Ovary (tissue), 9 donors: Measurements from ENCODE around the gene PCGF5. TPM values are rescaled to one million over a fixed set of nuclear protein-coding genes. Genes with fewer than 3 reads are reported as not detected.
"Not testable (repeated sequence)": the region's sequence is repeated elsewhere in the genome, so short reads cannot be mapped to it uniquely, and the experiment has no call there.

Experiments
- DNase-seq, 5 donors: peaks; one replicate each; pipeline ENCODE4 v3.0.0-alpha.2; 2019 to 2020
- H3K27ac ChIP-seq, 2 donors: fragments of 200-600 bp; one replicate each; pipeline versions ENCODE4 v1.5.1 to v1.8.0; 2019 to 2022
- H3K27me3 ChIP-seq: fragments of 200-600 bp; one replicate; pipeline ENCODE4 v1.8.0; 2022
- H3K36me3 ChIP-seq: fragments of 200-600 bp; sonication (generic); one replicate; pipeline ENCODE4 v1.5.1; 2019
- H3K4me1 ChIP-seq: one replicate; pipeline ENCODE4 v1.8.1; 2013; ENCODE audit warnings: mild to moderate bottlenecking, moderate library complexity; ENCODE audit not compliant: insufficient read depth
- H3K4me3 ChIP-seq: fragments of 200-600 bp; sonication (generic); one replicate; pipeline ENCODE4 v1.5.1; 2017
- H3K9me3 ChIP-seq, 2 donors: fragments of 200-600 bp in 1 of 2; sonication (generic) in 1 of 2; one replicate each; pipeline versions ENCODE4 v1.5.1 to v1.8.1; 2013 to 2019; ENCODE audit warnings: mild to moderate bottlenecking in 1 of 2, moderate library complexity in 1 of 2
- CTCF ChIP-seq, 3 donors: fragments of 450-650 bp in 2 of 3; fragments of 200-600 bp in 1 of 3; IDR thresholded peaks; one replicate each; pipeline versions ENCODE4 v1.5.1 to v1.8.0; 2016 to 2022; ENCODE audit warnings: antibody characterized with exemption in 3 of 3, mild to moderate bottlenecking in 1 of 3
- EP300 ChIP-seq: sonication (generic); formaldehyde crosslinking; IDR thresholded peaks from one replicate; pipeline ENCODE4 v1.6.1; 2017; ENCODE audit warnings: antibody characterized with exemption
- POLR2A ChIP-seq: fragments of 450-650 bp; IDR thresholded peaks from one replicate; pipeline ENCODE4 v1.6.1; 2017; ENCODE audit warnings: antibody characterized with exemption, mild to moderate bottlenecking, moderate library complexity
- WGBS, 3 donors: extraction: QIAGEN DNeasy Blood & Tissue Kit in 1 of 3; methylation state at CpG; one replicate each; pipeline versions ENCODE4 v1.1.5 to v1.1.7; 2013 to 2017; 5-methylcytosine and 5-hydroxymethylcytosine counted together
- intact Hi-C, 4 donors: fragments of 100-400 bp; cut with DNase I; formaldehyde crosslinking; loops; one replicate each; pipeline versions ENCODE4 v1.11.0 to v1.15.1; 2022 to 2023
- polyA plus RNA-seq, 2 donors: library from polyadenylated mRNA; stranded (reverse); fragments of 200-250 nt in 1 of 2; fragments of 350-450 nt in 1 of 2; fragmentation: Illumina TruSeq in 1 of 2; extraction: RNeasy Lipid Tissue Mini Kit (QIAGEN cat#74804) in 1 of 2; gene quantifications; one replicate each; pipeline ENCODE4 v1.2.3, GENCODE V29; 2013 to 2014
- total RNA-seq, 7 donors: library from RNA; depleted of rRNA in 2 of 7; stranded (reverse); fragments of >200 nt in 2 of 7; fragmentation: NEBNext Ultra II Directional in 3 of 7; extraction: Animal tissue kit (Norgen Biotek cat#: 25700) in 3 of 7; gene quantifications; one replicate each; pipeline versions ENCODE4 v1.1.0 to v1.2.4, GENCODE V29; 2016 to 2023
- donor health status: DM: no; HTN: no; CAD: no; lungs with moderate emphysema.
- donor health status: DM: no; HTN: no; CAD: no.
- donor health status: Bipolar disorder and iron deficiency.
- donor health status: DM: yes; HTN: yes; CAD: no.
- donor health status: DM: no; HTN: no; CAD: no.
- donor health status: DM: yes; HTN: yes; CAD: no.

The PCGF5 gene
- total and polyA plus RNA-seq, 9 donors: 13.1 to 49.0 (median 36.1) TPM

GRCh38 chr10:91187156-91187555, 33.3 kb upstream of the PCGF5 start:
- Histone ChIP-seq H3K36me3 (no peaks in the 10 kb centered on the region), H3K27ac (no peak overlapping the region), H3K27me3 (no peaks in the 10 kb centered on the region), H3K4me1 (peaks cover 6% of the 10 kb centered on the region), H3K9me3 (no peaks in the 10 kb centered on the region), H3K4me3 (no peak overlapping the region)
- no peak for DNase-seq
- TF ChIP-seq CTCF (IDR thresholded peaks at IDR 0.05) (no peak), EP300 (no peak), POLR2A (no peak)
- intact Hi-C loops: no loop called here
- 91 to 95% (median 95%) methylated on average over 4 of the region's 4 CpGs for WGBS, 3 donors

- H3K4me3 ChIP-seq, intact Hi-C loops, H3K4me1 ChIP-seq, DNase-seq, H3K9me3 ChIP-seq, H3K36me3 ChIP-seq, H3K27me3 ChIP-seq, H3K27ac ChIP-seq: not testable (repeated sequence)
- 88 to 91% (median 90%) methylated on average over 11 of the region's 11 CpGs for WGBS, 3 donors
Observed at GRCh38 chr10:91188010-91188409, 32.5 kb upstream of the PCGF5 start.

- H3K27ac ChIP-seq: no peak overlapping the region
Observed at GRCh38 chr10:91188889-91189288, 31.6 kb upstream of the PCGF5 start.

GRCh38 chr10:91190388-91190870, 30.0 kb upstream of the PCGF5 start:
- WGBS, 3 donors: 75 to 89% (median 87%) methylated on average over 1 of the region's 1 CpG
- Histone ChIP-seq H3K9me3 (no peaks in the 10 kb centered on the region), H3K27ac (no peak overlapping the region), H3K27me3 (no peaks in the 10 kb centered on the region), H3K4me1 (peaks cover 5% of the 10 kb centered on the region), H3K4me3 (no peak overlapping the region), H3K36me3 (no peaks in the 10 kb centered on the region)
- intact Hi-C loops: no loop called here
- TF ChIP-seq CTCF (IDR thresholded peaks at IDR 0.05): no peak
- TF ChIP-seq EP300: no peak
- no peak for TF ChIP-seq POLR2A
- no peak for DNase-seq

More at GRCh38 chr10:91188889-91189288, 31.6 kb upstream of the PCGF5 start:
- intact Hi-C loops: no loop called here
- H3K27me3 ChIP-seq: no peaks in the 10 kb centered on the region
- H3K4me3 ChIP-seq: no peak overlapping the region
- TF ChIP-seq EP300: no peak
- TF ChIP-seq POLR2A: no peak
- no peak for TF ChIP-seq CTCF (IDR thresholded peaks at IDR 0.05)
- DNase-seq: no peak
- H3K36me3 ChIP-seq: no peaks in the 10 kb centered on the region
- peaks cover 6% of the 10 kb centered on the region for H3K4me1 ChIP-seq
- H3K9me3 ChIP-seq: no peaks in the 10 kb centered on the region

- WGBS, 3 donors: 73 to 87% (median 85%) methylated on average over 2 of the region's 2 CpGs
- intact Hi-C loops: no loop called here
- Histone ChIP-seq H3K4me1 (peaks cover 5% of the 10 kb centered on the region), H3K36me3 (no peaks in the 10 kb centered on the region), H3K4me3 (no peak overlapping the region), H3K27me3 (no peaks in the 10 kb centered on the region), H3K27ac (no peak overlapping the region), H3K9me3 (no peaks in the 10 kb centered on the region)
- DNase-seq: no peak
- TF ChIP-seq EP300 (no peak), CTCF (IDR thresholded peaks at IDR 0.05) (no peak), POLR2A (no peak)
Observed at GRCh38 chr10:91190876-91191583, 29.4 kb upstream of the PCGF5 start.
